Measurements from ENCODE around the gene GJA5.

DNA sequence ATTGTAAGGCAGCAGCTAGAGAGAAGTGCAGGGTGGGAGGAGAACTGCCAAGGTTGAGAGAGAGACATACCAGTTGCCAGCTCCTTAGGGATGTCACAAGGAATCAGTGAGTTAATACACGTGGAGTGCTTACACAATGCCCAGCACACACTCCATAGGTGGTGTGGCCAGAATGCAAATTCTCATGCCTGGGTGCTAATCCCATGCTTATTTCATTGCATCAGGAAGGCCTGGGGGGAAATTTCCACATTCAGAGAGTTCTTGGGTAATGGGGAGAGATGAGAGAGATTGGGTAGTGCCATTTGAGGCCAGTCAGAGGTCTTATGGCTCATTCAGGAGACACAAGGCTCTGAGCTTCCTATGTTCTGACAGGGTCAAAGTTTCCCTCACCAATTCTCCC lies 38.7 kb downstream of the GJA5 start:
- TF ChIP-seq, protein P1, sequence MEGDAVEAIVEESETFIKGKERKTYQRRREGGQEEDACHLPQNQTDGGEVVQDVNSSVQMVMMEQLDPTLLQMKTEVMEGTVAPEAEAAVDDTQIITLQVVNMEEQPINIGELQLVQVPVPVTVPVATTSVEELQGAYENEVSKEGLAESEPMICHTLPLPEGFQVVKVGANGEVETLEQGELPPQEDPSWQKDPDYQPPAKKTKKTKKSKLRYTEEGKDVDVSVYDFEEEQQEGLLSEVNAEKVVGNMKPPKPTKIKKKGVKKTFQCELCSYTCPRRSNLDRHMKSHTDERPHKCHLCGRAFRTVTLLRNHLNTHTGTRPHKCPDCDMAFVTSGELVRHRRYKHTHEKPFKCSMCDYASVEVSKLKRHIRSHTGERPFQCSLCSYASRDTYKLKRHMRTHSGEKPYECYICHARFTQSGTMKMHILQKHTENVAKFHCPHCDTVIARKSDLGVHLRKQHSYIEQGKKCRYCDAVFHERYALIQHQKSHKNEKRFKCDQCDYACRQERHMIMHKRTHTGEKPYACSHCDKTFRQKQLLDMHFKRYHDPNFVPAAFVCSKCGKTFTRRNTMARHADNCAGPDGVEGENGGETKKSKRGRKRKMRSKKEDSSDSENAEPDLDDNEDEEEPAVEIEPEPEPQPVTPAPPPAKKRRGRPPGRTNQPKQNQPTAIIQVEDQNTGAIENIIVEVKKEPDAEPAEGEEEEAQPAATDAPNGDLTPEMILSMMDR (IDR thresholded peaks at IDR 0.05), result no peak
- no peak for TF ChIP-seq POLR2A (IDR thresholded peaks at IDR 0.05)
